GM13976 (cell line): Measurements from ENCODE around the gene RAVER1.

Source experiments
- DNase-seq: peaks from one replicate; pipeline ENCODE4 v3.0.0; 2012; ENCODE audit warnings: low spot score
- in situ Hi-C: fragments of 300-500 bp; cut with MboI; formaldehyde crosslinking; loops from one replicate; pipeline ENCODE4 v1.12.0; 2022; ENCODE audit warnings: low sequenced_read_pairs, mixed read lengths, inconsistent platforms; ENCODE audit not compliant: unreplicated experiment
- TF ChIP-seq, protein P1 (sequence below): IDR thresholded peaks from 2 replicates; pipeline ENCODE4 v1.5.1; 2012; ENCODE audit warnings: borderline replicate concordance, mild to moderate bottlenecking; ENCODE audit not compliant: insufficient read depth; ENCODE audit errors: extremely low read depth, missing control alignments, control extremely low read depth

The RAVER1 gene

GRCh38 chr19:10362259-10362658 lies 28.9 kb upstream of the RAVER1 start:
- TF ChIP-seq, protein P1, sequence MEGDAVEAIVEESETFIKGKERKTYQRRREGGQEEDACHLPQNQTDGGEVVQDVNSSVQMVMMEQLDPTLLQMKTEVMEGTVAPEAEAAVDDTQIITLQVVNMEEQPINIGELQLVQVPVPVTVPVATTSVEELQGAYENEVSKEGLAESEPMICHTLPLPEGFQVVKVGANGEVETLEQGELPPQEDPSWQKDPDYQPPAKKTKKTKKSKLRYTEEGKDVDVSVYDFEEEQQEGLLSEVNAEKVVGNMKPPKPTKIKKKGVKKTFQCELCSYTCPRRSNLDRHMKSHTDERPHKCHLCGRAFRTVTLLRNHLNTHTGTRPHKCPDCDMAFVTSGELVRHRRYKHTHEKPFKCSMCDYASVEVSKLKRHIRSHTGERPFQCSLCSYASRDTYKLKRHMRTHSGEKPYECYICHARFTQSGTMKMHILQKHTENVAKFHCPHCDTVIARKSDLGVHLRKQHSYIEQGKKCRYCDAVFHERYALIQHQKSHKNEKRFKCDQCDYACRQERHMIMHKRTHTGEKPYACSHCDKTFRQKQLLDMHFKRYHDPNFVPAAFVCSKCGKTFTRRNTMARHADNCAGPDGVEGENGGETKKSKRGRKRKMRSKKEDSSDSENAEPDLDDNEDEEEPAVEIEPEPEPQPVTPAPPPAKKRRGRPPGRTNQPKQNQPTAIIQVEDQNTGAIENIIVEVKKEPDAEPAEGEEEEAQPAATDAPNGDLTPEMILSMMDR: no peak
- no peak for DNase-seq
- in situ Hi-C loops: no loop called here

DNA sequence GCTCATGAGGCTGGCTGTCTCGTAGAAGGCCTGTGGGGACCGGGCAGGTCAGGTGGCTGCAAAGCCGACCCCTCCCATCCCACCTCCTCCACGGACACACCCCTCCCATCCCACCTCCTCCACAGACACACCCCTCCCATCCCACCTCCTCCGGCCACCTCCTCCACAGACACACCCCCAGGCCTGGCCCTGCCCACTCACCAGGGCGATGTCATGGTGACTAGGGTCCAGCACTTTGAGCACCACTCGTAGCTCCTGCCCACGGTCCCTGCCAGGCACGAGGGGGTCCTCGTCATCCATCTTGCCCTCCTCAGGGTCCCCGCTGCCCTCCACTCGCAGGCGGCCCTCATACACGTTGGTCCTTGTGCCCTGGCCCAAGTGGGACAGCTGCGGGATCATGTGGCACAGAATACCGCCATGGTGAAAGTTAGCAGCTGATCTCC lies 28.3 kb upstream of the RAVER1 start:
- in situ Hi-C loops: no loop called here
- TF ChIP-seq, protein P1: no peak
- DNase-seq: peak; percentile 26

DNA sequence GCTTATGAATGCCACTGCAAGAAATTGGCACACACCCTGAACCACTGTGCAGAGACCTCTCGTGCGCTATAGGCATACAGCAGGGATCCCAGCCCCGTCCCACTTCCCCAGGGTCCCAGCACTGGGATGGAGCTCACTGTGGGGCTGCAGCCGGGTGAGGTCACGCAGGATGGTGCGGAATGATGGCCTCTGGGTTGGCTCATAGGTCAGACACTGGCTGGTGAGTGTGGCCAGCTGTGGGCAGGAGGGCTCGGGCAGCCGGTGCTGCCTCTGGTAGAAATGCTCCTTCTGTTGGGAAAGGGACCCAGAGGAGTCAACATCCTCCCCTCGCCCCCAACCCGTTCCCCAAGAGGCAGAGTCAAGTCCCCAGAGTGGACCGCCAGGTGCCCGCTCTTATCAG lies 23.1 kb upstream of the RAVER1 start:
- no peak for DNase-seq

DNA sequence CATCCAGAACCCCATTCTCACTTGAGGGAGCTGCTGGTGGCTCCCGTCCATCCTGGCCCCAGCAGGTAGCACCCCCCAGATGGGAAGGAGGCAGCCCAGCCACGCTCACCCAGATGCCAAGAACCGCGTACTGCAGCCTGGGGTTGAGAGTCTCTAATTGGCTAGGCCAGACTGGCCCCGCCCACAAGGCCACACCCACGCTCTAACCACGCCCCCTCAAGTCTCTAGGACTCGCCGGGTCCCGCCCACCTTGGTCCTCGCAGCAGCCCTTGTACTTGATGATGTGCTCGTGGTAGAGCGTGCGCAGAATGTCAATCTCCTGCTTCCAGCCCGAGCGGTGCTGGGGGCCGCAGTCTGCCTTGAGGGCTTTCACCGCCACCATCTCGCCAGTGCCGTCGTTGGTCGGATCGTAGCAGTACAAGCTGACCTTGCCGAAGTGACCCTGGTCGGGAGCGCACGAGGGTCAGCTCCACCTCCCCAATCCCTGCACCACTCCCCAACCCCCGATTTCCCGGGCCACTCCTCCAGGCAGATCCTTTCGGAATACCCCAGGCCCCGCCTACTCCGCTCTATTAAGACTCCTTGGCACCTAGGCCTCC lies 20.6 kb upstream of the RAVER1 start:
- peak; percentile 31 for DNase-seq
- TF ChIP-seq, protein P1: no peak
- in situ Hi-C loops: no loop called here

More for the DNA sequence above, 23.1 kb upstream of the RAVER1 start:
- in situ Hi-C loops: no loop called here
- TF ChIP-seq, protein P1: no peak

DNA sequence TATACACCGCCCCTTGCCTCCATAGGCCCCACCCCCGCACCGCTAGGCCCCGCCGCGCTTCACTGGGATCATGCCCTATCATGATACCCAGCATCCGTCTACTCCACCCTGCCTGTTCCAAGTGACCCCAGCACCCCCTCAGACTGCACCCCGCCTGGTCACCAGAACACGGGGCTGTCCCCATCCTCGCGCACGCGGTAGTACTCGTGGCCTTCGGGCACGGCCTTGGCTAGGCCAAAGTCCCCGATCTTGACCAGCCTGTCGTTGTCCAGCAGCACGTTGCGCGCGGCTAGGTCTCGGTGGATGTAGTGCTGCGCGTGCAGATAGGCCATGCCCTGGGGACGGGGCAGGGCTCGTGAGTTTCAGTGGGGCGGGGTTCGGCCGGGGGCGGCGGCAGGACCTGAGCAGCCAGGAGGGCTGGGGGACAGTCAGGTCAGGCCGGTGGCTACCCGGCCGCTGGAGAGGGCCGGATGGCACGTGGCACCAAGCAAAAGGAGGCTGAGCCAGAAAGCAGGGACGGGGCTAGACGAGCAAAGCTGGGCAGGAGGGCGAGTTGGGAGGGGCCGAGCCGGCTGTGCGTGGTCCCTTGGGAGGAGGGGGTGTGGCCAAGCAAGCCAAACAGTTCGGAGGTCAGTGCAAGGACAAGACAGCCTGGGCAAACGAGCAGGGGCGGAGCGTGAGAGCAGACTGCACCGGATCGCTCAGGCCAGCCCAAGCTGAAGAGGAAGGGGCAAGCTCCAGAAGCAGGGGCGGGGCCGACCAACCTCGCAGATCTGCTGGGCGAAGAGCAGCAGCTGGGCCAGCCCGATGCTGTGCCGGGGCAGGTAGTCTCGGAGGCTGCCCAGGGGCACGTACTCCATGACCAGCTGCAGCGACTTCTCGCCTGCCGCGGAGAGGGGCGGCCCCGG lies 19.7 kb upstream of the RAVER1 start:
- in situ Hi-C loops: no loop called here
- DNase-seq: no peak
- TF ChIP-seq, protein P1: no peak

DNA sequence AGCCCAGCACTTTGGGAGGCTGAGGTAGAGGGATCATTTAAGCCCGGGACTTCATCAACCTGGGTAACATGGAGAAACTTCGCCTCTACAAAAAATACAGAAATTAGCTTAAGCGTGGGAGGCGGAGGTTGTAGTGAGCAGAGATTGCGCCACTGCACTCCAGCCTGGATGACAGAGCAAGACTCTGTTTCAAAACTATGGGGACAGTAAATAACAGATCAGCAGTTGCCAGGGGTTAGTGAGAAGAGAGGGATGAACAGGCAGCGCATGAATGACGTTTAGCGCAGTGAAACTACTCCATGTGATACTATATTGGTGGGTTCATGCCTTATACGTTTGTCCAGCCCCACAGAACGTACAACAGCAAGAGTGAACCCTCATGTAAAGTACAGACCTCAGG lies 13.2 kb upstream of the RAVER1 start:
- TF ChIP-seq, protein P1: no peak
- no peak for DNase-seq
- in situ Hi-C loops: no loop called here
